Stimulated activated CD4-positive, alpha-beta T cell treated with anti-CD3 and anti-CD28 coated beads, Interleukin-12 subunit alpha, Interleukin-12 subunit beta, amount 100 ng/mL, for 4 hours (primary cell): ENCODE results near the gene DNAJC7.
"Not testable (repeated sequence)": the region's sequence is repeated elsewhere in the genome, so short reads cannot be mapped to it uniquely, and the experiment has no call there.

ENCODE experiments used
- DNase-seq: peaks from one replicate; pipeline ENCODE4 v3.0.0-alpha.2; 2020

DNAJC7 gene

DNA sequence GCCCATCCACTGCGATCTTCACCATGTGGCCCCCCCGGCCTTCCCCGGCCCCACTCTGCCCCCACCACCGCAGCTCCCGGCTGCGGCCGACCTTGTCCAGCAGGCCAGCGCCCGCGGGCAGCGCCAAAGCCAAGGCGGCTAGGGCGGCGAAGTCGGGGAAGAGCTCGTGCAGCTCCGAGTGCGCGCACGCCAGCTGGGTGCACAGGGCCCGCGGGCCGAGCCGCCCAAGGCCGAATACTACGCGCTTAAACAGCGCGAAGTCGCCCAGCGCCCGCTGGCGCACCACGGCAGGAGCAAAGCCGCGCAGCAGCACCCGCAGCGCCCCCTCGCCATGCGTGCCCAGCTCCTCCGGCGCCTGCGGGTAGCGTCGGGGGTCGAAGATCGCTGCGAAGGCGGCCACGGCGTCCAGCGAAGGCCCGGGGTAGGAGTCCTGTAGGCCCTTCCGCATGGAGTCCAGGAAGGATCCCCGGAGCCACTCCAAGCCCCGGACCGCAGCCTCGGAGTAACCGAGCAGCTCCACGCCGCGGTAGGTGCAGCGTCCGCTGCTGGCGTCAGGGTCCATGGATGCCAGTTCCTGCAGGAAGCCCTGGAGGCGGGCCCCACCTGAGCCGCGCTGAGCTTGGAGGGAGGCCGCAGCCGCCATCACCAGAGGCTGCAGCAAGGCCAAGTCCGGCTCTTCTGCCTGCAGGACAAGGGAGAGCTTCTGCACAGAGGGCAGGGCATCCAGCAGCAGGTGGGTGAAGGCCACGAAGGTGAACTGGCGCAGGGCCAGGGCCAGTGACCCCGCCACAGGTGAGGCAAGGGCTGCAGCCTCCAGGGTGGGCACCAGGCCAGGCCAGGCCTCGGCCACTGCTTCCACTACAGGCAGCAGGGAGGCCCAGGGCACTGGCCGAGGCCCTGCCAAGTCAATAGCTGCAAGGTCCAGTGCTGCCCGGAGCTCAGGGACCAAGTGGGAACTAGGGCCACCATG, 22.8 kb upstream of the DNAJC7 start:
- no peak for DNase-seq

DNA sequence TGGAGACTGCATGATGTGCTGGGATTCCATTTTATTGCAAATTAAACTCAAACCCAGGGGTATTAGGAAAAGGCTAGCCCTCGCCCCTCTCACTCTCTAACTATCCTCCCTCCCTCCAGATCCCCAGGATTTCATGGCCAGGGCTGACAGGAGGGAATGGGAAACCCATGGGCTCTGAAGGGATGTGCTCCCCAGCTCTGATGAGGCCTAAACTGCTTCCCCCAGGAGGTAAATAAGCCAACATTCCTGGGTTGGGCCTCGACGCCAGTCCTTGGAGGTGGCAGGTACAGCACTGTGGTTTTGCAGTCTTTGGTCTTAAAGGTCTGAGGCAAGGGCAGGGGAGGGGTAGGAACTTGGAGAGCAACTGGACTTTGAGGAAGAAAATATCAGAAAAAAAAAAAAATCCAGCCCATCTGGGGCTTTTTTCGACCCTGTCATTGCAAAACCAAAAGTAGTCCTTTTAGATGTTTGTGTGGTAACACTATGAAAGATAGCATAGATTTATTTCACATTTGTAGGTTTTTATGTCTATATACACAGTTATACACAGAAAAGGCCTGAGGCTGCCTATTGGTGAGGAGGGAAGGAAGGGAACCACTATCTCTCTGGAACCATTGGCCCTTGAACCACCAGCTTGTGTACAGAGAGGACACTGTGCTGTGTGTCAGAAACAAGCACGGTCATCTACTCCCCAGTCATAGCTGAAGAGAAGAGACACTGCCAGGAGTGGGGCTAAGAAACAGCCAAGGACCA, 21.2 kb upstream of the DNAJC7 start:
- no peak for DNase-seq

DNA sequence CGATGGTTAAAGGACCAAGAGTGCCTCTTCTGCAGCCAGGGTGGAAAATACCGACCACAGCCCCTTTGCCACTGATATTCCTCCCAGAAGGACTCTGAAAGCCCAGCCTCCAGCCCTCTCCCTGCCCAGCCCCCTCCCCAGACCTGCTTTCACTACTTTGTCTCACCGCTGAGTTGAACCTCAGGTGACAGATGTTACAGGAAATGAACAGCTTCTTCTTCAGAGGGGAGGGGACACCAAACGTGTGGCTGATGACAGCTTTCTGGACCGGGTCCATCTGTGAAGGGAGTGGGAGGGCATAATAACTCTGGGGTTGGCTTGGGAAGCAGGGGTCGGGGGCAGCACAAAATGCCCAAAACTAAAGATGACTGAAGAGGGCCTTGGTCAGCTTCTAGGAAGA, 16.8 kb upstream of the DNAJC7 start:
- no peak for DNase-seq

DNA sequence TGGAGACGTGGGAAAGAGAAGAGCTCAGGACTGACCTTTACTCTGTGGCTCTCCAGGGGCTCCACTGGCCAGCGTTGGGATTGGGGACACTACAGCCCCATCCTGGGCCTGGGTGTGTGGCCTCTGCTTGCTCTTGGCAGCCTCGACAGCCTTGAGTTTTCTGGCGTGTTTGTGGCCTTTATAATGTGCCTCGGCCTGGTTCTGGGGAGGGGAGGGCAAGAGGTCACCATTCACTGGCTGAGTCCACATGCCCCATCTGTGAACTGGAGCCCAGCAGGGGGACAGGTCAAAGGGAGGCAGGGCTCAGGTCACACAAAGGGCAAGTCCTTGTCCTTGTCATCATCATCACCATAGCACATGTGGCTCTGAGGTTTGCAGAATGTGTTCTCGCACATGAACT, 14.3 kb upstream of the DNAJC7 start:
- no peak for DNase-seq

DNA sequence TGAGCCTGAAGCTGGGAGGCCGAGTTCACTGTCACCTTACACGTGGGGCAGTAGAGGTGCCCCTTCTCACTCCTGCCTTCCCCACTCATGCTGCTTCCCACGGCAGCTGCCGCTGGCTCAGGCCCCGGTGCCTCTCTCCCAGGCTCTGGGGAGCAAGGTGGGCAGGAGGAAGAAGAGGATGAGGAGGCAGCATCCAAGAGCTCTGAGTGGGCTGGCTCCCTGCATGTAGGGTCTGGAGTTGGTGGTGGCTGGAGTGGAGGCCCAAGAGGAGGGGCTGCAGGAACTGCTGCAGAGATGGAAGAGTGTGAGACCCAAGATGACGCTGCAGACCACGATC, 11.5 kb upstream of the DNAJC7 start:
- DNase-seq, result no peak

DNA sequence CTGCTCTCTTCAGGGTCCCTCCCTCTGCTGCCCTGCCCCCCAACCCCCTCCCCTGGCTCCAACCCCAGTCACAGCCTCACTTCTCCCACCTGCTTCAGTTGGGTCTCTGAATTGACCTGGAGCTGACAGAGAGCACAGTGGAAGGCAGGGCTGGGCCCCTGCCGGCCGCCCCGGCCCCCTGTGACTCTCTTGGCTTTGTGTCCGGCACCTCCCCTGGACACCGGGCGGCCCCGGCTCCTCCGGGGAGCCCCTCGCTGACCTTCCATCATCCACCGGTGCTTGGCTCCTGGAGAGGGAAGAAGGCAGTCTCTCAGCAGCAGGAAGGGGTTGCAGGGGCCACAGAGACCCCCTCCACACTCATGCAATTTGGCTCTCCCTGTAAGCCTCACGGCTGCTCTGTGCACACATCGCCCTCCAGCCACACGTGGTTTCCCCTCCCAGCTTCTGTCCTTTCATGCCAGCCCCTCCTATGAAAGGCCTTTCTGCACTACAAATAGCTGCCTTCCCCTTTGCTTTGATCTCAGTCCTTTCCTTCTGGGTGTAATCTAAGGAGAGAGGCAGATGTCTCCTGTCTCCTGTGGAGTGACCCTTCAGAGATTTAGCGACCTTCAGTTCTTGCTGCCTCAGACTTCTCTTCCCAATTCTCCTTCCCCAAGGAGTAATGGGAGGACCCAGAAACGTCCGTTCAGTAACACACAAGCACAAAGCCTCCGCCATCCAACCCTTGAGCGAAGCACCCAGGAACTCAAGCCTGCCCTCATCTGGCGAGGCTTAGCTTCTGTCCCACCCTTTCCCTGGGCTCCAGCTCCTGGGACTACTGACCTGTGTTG, 10.9 kb upstream of the DNAJC7 start:
- no peak for DNase-seq

DNA sequence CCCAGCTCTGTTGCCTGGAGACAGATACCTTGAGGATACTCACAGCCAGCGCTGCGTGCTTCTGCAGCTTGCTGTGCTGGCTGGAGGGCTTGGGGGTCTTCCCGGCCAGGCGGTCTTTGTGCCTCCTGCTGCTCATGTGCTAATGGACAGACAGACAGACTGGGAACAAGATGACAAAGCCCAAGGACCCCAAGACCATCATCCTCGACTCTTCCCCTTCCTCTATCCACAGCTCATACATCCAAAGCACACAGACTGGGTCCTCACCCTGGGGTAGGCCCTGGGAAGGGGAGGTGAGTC, 10.3 kb upstream of the DNAJC7 start:
- no peak for DNase-seq

DNA sequence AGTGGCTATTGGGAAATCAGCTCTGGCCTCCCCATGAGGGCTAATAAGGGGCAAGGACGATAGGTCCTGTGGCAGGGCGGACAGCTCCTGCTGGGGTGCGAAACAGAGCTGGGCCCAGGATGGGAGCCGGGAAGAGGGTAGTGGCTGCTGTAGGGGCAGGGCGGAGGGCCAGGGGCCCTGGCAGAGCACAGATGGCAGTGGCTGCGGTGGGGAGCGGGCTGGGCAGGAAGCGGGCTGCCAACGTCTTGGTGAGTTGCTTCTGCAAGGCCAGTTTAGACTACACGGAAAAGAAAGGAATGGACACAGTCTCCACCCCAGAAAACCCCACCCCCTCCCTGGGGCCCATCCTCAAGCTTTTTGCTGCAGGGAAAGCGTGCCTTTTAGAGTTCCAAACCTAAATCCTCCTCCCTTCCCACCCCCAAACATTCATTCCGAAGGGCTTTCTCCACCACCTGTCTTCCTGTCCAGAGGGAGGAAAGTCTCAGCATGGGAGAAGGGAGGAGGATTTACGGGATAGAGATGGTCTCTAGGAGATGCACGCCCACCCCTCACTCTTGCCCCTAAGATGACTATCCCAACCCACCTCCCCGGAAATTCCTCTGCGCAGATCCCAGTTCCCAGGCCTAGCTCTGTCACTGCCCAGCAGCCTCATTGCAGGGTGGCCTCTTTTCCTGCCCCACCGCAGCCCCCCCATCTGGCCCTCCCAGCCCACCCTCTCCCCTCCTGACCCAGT, 9.8 kb upstream of the DNAJC7 start:
- no peak for DNase-seq

DNA sequence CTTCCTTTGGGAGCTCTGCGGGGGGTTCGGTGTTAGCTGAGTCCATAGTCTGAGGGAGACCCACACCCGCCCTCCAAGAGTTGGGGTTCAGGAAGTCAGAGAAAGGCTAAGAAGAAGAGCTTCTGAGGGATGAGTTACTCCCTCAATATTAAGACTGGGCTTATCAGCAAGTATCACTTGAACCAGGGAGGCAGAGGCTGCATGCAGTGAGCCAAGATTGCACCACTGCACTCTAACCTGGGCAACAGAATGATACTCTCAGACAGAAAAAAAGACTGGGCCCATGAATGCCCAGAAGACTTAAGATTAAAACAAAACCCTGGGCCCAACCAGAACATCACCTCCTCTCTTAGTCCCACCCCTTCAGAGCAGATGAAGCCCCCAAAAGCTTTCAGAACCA, 8.7 kb upstream of the DNAJC7 start:
- DNase-seq, result no peak

DNA sequence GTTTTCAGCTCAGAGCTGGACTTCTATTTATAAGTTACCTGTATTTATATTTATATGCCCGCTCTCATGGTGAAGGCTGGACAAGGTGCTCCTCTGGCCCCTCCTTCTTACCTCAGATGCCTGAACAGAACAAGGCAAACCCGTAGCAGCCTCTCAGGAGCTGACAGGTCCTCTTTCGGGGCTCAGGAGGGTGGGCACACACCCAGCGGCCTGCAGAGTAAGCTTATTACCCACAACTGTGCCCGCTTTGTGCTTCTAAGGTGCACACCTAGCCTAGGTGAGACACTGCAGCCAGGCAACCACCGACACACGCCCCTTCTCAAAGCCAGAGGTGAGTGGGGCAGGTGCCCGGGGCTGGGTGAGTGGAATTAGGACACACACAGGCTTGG, 7.9 kb upstream of the DNAJC7 start:
- no peak for DNase-seq

DNA sequence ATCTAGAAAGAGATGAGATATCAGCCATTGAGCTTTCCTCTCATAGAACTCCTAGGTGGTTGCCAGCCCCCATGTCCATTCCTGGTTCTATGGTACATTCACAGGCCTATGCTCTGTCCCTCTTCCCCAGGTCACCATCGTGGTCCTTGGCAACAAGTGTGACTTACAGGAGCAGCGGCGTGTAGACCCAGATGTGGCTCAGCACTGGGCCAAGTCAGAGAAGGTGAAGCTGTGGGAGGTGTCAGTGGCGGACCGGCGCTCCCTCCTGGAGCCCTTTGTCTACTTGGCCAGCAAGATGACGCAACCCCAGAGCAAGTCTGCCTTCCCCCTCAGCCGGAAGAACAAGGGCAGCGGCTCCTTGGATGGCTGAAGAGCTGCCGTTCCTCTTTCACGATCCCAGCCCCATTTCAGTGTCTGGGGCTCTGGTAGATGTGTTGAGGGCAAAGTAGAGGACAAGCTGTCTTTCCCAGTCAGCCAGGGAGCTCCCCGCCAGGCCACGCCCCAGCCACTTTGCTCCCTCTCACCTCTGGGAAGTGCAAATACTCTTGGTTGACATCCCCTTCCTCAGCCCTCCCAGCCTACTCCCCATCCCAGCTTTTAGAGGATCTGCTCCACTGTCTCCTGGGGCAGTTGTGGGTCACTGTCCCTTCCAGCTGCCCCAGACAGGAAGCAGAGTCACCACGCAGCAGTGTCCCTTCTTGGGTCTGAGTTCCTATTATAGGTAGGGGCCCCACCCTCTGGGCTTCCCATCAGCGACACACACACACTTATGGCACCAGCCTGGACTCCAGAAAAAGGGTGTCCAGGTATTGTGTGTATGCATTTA, 6.5 kb upstream of the DNAJC7 start:
- no peak for DNase-seq

DNA sequence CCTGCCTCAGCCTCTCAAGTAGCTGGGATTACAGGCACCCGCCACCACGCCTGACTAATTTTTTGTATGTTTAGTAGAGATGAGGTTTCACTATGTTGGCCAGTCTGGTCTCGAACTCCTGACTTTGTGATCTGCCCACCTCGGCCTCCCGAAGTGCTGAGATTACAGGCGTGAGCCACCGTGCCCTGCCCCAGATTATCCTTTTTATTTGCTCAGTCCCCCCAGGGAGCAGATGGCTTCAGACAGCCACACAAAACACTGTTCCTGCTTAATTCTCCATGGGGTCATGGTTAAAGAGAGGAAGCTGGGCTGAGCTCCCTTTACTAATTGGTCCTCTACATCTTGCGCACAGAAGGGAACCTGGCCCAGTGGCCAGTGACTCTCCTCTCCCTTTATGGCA, 3.6 kb upstream of the DNAJC7 start:
- not testable (repeated sequence) for DNase-seq

DNA sequence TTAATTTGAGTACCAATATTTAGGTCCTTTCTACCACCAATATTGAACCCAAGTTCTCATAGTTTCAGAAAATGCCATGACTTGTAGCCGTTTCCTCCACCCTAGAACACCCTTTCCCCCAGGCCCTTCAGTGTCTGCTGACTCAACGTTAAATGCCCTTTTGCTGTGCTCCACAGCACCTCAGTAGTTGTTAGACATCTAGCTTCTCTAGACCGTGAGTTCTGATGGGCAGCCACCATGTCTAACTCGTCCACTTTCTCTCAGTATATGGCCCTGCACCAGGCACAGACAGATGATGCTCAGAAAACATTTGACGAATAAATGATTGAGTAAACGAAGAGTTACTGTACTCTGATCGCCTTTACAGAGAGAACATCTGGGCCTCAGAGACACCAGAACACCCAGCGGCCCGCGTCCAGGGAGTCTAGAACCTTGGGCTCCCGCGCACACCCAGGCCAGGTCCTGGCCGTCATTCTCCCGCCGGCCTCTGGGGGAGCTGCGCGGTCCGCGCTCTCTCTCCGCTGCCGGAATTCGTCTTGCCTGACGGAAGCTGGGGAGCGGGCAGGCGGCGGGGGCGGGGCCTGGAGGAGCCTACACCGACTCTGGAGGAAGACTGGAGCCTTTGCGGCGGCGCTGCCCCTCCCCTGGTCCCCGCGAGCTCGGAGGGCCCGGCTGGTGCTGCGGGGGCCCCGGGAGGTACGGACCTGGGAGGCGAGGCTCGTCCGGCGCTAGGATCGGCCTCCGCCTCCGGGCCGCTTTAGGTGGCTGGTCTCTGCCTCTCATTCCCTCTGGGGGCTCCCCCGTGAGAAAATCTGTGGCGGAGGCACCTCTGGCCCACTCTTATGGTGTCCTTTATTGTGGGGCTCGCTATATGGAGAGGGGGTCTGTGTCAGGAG, 2.5 kb upstream of the DNAJC7 start, which contains the start of gene NKIRAS2:
TSS of gene NKIRAS2 (plus strand) at position 582 of the 896 bp plus-strand sequence. CDS start 1,488 bp downstream, outside the sequence.
- DNase-seq, result peak; percentile 94

DNA sequence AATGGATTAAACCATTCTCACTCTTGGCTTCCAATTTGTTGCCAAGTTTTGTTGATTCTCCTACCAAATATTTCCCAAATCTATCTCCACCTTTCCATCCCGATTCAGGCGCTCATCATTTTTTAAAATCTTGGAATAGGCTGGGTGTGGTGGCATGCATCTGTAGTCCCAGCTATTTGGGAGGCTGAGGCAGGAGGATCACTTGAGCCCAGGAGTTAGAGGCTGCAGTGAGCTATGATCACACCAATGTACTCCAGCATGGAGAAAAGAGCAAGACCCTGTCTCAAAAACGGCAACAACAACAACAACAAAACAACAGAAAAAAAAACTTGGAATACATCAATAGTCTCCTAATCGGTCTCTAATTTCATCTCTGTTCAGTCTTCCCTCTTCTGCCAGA, 1.7 kb upstream of the DNAJC7 start:
- DNase-seq, result no peak

DNA sequence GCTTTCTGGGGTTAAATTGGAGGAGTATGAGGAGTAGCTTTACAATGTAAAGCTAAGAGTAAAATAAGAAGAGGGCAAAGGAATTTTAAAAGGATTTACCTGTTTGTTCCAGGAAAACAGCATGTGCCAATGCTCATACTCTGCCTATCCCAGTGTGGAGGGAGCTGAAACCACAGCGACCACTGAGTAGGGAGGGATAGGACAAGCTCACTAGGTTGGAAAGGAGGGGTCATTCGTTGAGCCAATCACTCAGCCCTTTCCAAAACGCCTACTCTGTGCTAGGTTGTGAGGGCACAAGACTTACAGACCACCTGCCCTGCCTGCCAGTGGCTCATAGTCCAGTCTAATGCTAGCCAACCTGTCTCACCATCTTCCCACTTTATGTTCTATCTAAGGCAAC, 1.1 kb upstream of the DNAJC7 start:
- no peak for DNase-seq

DNA sequence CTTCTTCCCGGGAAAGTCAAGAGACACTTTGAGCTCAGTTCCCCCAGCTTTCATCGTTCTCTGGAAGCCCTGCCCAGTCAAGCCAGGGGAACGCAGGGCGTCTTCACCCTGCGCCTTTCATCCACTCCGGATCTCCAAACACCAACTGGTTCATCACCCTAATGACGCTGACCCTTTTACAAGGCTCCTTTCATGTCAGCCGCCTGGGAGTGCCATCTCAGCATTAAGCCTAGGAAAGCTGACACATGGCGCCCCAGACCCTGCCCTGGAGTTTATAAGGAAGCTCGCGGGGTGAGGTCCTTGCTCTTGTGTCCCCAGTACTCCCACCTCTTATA, 594 bp upstream of the DNAJC7 start:
- no peak for DNase-seq

DNA sequence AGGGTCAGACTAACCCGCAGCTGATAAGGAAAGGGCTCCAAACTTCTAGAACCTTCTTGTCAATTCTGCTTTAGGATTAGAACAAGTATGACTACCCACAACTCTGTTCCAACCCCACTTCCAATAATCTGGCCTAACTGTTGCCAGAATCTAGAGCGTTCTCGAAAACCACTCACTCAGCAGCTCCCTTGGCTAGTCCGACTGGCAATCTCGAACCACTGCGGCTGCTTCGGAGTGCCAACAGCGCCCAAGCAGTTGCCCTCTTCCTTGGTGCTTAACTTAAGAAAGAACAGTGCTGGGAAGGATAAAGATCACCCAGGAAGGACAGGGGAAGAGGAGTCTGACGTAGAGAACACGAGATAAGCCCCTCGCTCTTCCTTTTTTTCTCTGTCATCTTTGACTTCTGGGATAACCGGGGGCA, 818 bp downstream of the DNAJC7 start:
- DNase-seq, result no peak

DNA sequence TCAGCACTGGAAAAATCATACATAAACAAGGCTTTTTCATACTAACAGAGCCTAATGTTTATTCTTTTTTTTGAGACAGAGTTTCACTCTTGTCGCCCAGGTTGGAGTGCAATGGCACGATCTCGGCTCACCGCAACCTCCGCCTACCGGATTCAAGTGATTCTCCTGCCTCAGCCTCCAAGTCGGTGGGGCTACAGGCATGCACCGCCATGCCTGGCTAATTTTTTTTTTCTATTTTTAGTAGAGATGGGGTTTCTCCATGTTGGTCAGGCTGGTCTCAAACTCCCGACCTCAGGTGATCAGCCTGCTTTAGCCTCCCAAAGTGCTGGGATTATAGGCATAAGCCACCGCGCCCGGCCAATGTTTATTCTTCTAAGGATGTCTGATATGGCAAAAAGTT, 3.5 kb downstream of the DNAJC7 start:
- not testable (repeated sequence) for DNase-seq

DNA sequence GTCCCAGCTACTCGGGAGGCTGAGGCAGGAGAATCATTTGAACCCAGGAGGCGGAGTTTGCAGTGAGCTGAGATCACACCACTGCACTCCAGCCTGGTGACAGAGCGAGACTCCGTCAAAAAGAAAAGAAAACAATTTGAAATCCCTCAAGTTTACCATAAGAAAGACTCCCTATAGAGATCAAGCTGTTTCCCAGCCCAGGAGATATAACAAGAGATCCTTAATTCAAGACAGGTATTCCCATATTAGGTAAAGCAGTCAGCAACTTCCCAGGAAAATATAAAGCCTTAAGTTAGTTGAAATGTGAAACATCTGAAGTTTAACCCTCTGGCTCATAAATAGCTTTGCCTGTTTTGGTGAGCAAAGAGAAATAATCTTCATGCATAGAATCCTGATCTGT, 4.9 kb downstream of the DNAJC7 start:
- DNase-seq, result not testable (repeated sequence)

DNA sequence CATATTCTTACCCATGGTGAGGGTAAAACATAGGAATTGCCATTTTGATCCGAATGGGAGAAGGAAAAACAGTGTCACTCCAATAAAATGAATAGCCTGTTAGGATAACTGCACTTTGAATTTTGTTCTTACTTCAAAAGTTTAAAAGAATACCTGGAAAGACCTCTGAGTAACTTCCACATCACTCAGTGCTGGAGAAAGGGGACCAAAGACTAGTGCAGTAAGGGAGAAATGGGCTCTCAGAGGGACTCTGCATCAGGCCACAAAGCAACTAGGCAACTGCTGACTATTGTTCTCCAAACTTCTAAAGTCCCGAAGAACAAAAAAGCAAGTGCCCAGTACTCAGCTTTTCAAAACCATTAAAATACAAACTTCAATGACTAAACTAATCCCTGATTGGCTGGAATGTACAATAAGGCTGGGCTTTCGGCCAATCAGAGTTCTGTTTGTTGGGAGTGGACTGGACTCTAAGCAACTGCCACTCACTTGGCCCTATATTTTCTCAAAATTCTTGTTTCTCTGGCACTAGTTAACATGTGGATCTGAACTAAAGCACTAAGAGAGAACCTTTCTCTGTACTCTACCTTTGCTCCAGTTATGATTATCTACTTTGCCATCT, 6.2 kb downstream of the DNAJC7 start:
- DNase-seq, result no peak
